Measurements from ENCODE around the gene TSPEAR.
"Not testable (repeated sequence)": the region's sequence is repeated elsewhere in the genome, so short reads cannot be mapped to it uniquely, and the experiment has no call there.

GRCh38 chr21:44601091-44601490 lies 110.3 kb downstream of the TSPEAR start:
- not testable (repeated sequence) for TF ChIP-seq POLR2A, CTCF (IDR thresholded peaks at IDR 0.05)

Data from right lobe of liver (tissue), 4 donors.